SK-N-SH (cell line): ENCODE data around the gene DFFB.

ENCODE experiments used
- CHD2 ChIP-seq: fragments of 150-350 bp; IDR thresholded peaks from 2 replicates; pipeline ENCODE4 v1.6.1; 2018; ENCODE audit warnings: low read length; ENCODE audit not compliant: partially characterized antibody
- CTCF ChIP-seq: fragments of 200-600 bp; sonication (generic); IDR thresholded peaks from 2 replicates; pipeline ENCODE4 v1.6.1; 2017; ENCODE audit warnings: antibody characterized with exemption, mild to moderate bottlenecking, moderate library complexity
- EP300 ChIP-seq, 2 experiments: IDR thresholded peaks; 2 replicates each; pipeline versions ENCODE4 v1.4.0 to v1.6.1; 2012; ENCODE audit warnings: borderline replicate concordance in 1 of 2, low read depth in 1 of 2, low read length in 1 of 2
- EZH2phosphoT487 ChIP-seq: fragments of 200-600 bp; sonication (generic); IDR thresholded peaks from 2 replicates; pipeline ENCODE4 v1.6.1; 2017; ENCODE audit warnings: low read depth, mixed run types, mild to moderate bottlenecking, antibody characterized with exemption, moderate library complexity, borderline replicate concordance
- PBX3 ChIP-seq: IDR thresholded peaks from 2 replicates; pipeline ENCODE4; 2012
- POLR2AphosphoS5 ChIP-seq: IDR thresholded peaks from 2 replicates; pipeline ENCODE4 v1.6.1; 2012; ENCODE audit warnings: low read depth, low read length
- TEAD4 ChIP-seq: IDR thresholded peaks from 2 replicates; pipeline ENCODE4 v1.4.0; 2012; ENCODE audit warnings: mild to moderate bottlenecking, borderline replicate concordance; ENCODE audit not compliant: insufficient read depth

- no peak for TF ChIP-seq EZH2phosphoT487
- no peak for TF ChIP-seq CTCF
- TF ChIP-seq TEAD4 = no peak
- no peak for TF ChIP-seq PBX3
- TF ChIP-seq CHD2 = no peak
- TF ChIP-seq EP300 (IDR thresholded peaks at IDR 0.05; ENCODE audit: borderline replicate concordance in 1 of 2, low read depth in 1 of 2, low read length in 1 of 2) = no peak
- no peak for TF ChIP-seq POLR2AphosphoS5
Measured at GRCh38 chr1:3837200-3837599, 20.1 kb upstream of the DFFB start.
